ENCODE measurements around the gene TRIM26.

Gene TRIM26

DNA sequence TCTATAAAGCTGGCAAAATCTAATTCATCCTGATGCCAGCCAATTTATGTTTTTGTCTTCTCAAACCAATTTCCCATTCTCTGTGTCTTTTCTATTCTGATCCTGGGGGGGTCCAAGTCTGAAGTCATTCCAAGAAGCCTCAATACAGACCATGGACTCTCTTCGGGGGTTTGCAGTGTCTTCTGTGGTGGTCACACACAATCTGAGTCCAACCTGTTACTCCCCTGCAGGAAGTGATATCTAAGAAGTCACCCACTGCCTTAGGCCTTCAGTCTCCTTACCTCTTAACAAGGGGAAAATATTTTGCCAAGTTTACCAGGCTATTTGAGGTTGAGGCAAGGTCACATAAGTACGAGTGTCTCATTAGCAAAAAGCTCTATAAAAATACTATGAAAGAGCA lies 1.9 kb downstream of the TRIM26 start:
- no peak for DNase-seq (ENCODE audit: low spot score)

DNA sequence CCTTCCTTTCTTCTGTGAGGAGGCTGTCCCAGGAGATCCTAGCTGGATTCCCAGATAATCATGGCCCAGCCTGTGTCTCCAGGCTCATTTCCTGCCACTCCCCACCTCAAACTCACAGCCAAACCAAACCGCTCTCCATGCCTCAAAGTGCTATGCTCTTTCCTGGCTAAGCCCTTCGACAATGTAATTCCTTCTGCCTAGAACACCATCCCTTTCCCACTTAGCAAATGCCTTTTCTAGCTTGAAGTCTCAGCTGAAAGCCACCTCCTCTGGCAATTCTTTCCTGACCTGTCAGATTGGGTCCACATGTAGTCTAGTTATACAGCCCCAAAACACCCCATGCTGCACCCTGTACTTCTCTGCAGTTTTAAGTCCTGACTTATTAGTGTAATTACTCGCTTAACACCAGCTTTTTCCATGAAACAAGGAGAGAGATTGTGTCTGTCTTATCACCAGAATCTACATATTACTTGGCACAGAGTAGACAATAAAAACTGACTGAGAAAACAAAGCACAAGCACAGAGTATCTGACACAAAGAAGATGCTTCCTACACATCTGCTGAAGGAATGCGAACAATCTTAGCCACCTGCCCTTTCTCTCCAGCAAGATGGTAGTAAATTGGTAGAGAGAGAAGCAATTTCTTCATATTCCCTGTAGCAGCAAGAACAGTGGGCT lies 5.4 kb downstream of the TRIM26 start:
- DNase-seq (ENCODE audit: low spot score): peak; percentile 57

DNA sequence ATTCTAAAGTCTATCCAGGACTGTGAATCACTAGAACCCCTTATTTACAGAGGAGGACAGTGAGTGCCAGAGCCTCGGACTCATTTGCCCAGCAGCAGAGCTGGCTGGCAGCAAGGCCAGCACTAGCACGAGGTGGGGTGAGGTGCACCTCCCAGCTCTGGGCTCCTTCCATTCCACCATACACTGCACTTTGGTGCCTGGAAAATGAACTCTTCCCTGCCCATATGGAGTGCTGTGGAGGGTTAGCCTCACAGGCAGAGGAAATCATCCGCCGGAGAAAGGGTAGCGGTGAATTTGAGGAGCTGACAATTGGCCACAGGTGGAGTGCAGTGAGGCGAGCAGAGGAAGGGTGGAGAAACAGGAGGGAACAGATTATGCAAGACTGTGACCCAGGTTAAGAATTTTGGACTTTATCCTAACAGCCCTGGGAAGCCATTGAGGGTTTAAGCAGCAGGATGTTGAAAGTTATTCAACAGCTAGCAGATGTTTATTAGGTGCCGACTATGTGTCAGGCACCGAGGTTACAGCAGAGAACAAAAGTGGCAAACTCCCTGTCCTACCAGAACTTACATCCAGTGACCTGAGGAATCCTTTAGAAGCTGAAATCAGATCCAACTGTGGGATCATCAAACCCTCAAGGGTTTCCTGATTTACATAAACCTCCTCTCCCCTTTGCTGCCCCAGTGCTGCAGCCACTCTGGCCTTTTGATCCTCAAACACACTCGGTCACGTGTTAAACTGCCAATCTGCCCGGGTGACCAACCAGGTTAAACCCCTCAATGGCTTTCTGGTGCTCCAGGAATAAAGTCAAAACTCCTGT lies 6.2 kb downstream of the TRIM26 start:
- DNase-seq (ENCODE audit: low spot score): no peak

DNA sequence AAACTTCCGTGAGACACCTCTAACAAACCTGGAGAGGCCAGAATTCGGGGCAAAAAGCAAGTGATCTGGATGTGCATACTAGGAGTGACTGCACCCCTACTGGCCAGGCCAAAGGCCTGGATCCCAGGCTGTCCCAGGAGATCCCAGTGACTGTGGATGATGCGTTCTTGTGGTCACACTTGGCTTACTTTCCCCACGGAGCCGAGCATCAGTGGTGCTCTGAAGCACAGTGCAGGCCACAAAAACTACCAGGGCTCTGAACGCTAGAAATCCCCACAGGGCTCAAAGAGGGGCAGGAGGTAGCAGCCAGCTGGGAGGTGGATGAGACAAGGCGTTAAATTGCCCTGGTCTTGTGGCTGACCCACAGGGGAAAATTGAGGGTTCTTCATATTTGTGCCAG lies 7.1 kb downstream of the TRIM26 start:
- peak; percentile 69 for DNase-seq (ENCODE audit: low spot score)

DNA sequence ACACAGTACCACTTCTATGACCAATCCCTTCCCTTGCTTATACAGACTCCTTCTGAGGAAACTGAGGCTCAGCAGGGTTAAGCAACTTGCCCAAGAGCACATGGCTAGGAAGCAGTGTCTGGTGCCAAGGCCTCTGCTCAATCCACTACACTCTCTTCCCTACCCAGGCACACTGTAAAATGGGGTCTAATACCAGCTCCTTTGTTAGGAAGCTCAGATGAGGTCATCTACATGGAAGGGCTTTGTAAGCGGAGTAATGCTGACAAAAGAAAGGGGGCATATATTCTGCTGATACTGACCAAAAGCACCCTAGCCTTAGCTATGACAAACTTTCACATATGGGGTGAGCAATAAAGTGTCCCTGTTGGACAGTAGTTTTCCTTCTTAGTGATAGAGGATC lies 9.1 kb downstream of the TRIM26 start:
- no peak for DNase-seq (ENCODE audit: low spot score)

DNA sequence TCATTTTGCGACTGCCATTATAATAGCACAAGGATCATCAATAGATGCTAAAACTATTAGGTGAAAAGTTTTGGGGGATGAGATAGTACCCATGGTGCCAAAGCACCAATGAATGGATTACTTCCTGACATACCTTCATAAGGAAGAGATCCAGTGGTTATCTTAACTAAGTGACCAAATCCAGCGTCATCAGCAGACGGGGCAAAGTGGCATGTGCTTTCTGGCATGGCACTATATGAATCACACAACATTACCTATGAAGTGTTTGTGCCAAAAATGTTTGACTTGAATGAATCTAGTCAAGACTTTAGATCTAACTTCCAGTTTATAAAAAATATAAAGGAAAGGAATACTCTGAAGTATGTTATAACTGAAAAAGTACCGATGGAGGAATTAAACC lies 10.8 kb downstream of the TRIM26 start:
- no peak for DNase-seq (ENCODE audit: low spot score)

DNA sequence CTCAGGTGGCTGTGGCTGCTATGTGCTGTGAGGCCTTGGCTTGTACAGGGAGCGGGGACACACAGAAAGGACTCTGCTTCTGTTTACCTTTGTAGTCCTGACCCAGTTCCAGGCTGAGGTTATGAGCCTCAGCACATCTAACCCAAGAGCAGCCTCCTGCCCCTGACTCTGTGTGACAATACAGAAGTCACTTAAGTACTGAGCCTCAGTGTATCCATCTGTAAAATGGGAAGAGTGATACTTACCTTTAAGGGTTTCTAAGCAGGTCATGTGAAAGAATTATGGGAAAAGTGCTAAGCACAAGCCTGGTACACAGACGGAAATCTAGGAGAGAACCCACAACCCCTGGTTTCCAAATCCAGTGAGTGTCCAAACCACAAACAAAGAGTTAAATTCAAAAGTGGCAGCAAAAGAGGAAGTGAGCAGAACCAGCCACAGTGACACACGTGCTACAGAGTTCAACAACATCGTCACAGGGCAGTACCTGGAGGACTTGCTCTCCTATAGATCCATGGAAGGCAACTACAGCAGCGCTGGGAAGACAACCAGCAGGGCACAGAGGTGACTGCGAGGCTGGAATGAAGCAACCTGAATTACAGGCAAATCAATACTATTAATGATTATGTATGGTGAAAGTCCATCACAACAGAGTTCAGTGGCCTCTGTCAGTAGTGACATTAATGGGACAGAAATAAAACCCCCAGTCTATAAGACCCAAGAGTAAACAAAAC lies 12.5 kb downstream of the TRIM26 start:
- DNase-seq (ENCODE audit: low spot score): no peak

DNA sequence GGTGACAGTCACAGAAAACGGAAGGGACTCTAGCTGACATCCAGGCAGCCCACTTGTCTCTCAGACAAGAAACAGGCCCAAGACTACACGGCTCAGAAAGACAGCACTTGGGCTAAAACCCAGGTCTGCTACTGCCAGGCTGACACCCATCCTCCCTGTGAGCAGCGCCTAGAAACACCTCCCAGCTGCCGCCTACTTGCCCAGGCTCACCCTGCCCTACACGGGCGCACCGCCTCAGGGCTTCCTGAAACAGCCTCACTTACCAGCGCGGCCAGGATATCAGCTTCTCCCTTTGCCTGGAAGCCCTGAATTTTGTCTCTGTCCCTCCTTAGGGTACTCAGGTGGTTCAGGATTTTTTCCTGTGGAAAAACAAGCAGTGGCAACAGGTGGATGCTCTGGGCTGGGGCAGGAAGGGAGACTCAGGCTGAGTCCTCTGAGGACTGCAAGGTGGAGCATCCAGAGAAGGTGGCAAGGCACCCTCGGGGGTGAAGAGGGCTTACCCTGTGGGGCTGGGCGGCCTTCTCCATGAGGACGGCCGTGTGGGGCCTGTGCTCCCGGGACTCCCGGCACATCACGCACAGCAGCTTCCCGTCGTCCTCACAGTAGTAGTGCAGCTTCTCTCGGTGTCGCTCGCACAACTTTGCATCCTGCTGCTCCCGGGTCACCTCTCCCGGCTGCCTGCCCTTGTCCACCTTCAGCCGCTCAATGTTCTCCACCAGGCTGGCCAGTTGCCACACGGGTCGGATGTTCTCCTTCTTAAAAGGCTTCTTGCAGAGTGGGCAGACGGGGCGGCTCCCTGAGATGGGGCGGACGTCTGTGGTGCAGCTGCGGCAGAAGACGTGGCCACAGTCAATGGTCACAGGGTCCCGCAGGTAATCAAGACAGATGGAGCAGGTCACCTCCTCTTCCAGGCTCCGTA lies 14.8 kb downstream of the TRIM26 start:
- no peak for DNase-seq (ENCODE audit: low spot score)

DNA sequence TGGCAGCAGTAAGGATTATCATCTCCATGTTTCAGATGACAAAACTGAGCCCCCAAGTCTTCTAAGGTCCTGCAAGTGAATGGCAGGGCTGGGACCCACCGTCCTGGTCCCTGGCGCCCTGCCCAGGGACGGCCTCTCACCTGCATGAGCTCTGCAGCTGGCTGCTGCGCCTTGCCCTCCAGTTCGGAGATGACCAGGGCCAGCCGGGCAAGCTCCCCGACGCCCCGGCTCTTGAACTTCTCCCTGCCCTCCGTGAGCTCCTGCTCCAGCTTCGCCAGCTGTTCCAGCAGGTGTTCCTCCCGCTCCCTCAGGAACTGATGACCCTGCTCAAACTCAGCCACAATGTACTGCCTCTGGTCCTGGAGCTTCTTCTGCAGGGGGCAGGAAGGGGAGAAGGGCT lies 16.8 kb downstream of the TRIM26 start:
- DNase-seq (ENCODE audit: low spot score): no peak

DNA sequence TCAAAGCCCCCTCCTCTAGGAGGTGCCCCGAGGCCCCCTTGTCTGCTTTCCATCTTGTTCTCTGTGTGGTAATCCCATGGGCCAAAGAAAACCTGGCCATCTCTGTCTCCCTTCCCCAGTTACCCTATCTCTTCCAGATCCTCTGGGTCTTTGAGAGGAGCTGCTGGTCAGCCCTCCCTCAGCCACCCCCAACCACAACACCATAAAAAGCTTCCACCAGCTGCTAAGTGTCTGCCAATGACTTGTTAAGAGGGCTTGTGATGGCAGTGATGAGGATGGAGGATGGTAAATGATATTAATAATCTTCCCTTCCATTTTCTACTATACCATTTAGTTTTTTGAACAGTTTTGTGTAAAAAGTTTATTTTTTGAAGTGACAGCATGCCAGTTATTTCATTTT lies 17.3 kb downstream of the TRIM26 start:
- DNase-seq (ENCODE audit: low spot score): no peak

DNA sequence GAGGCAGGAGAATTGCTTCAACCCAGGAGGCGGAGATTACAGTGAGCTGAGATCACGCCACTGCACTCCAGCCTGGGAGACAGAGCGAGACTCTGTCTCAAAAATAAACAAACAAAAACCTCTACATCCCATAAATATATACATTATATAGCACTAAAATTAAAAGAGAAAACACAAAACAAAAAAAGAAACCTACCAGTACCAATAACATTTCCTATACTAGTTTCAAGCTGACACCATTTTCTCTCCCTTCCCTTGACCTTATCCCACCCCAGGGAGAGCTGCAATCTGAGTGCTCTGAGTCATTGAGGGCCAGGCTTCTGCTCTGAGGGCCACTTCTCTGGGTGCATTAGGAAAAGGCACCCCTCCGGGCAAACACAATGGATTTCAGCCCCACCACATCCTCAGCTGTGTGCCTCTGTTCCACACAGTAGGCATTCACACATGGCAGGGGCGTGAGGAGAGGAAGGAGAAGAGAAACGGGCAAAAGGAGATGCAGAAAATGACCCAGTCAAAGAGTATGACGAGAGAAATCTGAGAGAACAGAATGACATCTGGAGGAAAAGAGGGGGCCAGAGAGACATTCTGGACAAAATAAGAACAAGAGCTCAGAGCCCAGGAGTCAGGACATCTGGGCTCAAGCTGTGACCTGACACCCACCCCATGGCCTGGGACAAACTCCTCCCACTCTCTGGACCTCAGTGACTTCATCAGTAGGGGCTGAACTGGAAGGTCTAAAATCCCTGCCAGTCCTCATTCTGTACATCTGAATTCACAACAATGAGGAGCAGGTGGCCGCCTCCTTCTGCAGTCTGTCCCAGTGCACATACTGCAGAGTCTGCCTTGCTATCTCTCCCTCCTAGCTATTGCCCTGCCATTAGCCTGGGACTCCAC lies 18.2 kb downstream of the TRIM26 start:
- no peak for DNase-seq (ENCODE audit: low spot score)

DNA sequence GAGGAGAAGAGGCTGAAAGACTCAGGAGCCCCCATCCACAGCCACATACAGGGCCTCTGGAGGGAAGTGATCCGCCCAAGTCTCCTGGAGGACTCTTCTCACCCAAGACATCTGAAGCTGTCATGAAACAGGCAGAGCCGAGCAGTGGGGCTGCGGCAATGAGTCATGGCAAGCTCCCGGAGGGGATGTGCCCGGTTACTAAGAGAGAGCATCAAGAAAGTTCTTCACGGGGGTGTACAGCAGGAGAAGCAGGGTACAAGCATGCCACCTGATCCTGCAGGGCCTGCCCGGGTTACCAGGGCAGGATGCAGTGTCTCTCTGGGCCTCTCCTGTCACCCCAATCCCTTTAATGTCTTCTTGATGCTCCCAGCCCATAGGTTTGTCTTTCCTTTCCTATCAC lies 21.1 kb downstream of the TRIM26 start:
- DNase-seq (ENCODE audit: low spot score): no peak

DNA sequence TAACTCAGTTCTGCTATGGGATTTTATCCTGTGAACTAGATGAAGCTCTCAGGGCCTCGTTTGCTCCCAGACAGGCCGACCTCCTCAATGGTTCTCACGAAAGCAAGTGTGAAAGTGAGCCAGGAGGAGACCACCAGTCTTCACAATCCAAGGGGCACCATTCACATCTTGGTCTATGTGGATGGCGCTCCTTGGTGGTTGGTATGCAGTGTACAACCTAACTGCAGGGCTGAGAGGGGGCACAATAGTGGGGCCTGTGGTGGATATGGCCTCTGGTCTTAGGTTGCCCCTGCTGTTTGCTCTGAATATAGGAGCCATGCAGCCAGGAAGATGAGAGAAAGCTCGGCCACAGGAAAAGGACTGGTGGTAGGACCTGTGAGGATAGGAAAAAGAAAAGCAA lies 24.7 kb downstream of the TRIM26 start:
- no peak for DNase-seq (ENCODE audit: low spot score)

DNA sequence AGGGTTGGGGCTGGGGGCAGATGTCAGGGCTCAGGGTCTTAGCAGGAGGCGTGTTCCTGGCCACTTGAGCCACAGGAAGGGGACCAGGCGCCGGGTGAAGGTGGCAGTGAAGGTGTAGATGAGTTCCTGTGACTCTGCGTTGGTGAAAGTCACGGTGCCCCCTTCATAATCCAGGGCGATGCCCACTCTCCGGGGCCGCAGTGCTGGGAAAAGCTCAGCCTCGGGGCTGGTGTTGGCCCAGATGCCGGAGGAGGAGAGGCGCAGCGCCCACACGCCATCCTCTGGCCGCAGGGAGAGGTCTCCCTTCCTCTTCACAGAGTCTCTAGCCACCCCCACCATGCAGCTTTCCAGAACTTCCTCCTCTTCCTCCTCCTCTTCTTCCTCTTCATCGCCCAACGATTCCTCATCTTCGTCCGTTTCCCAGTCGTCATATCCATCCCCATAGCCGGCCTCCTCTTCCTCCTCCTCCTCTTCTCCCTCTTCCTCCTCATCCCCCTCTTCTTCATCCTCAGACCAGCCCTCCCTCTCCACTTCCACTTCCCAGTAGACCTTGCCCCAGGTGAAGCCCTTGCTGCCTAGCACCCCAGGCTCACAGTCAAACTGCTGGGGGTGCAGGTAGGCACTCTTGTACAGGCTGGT lies 27.2 kb downstream of the TRIM26 start:
- no peak for DNase-seq (ENCODE audit: low spot score)

DNA sequence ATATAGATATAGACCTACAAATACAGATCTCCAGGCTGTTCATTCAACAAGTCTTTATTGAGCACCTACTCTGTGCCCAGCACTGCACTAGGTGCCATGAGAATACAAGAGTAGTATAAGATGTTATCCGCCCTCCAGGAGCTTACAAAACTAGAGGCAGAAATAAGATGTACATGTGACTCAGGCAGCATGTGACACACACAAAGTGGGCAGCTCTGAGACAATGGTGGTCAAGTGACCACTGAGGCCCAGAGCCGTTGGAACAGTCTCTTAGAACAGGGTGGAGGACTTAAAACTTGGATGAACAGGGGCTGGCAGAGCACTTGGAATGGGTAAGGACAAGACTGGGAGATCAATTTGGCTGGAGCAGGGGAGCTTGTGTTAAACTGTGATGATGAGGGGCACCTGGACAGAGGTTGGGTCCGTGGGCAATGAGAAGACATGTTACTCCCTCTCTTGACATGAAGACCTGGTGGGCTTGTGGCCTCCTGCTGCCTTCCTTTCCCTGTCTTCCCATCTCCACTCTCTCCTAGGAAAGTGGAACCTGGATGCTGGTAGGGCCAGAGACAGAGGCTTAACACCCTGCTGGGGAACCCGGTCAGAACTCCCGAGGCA lies 28.7 kb downstream of the TRIM26 start:
- DNase-seq (ENCODE audit: low spot score): no peak

DNA sequence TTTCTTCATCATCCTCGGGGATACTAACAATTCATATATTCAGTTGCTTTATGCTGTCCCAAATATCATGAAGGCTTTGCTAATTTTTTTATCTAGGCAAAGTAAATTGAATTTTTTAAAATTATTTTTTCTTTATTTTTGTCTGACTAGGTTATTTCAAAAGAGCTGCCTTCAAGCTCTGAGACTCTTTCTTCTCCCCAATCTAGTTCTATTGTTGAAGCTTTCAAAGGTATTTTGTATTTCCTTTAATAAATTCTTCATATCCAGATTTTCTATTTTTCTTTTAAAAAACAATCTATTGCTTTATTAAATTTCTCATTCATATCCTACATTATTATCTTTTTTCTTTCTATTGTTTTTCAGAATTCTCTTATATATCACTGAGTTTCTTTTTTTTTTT lies 33.1 kb downstream of the TRIM26 start:
- DNase-seq (ENCODE audit: low spot score): no peak

DNA sequence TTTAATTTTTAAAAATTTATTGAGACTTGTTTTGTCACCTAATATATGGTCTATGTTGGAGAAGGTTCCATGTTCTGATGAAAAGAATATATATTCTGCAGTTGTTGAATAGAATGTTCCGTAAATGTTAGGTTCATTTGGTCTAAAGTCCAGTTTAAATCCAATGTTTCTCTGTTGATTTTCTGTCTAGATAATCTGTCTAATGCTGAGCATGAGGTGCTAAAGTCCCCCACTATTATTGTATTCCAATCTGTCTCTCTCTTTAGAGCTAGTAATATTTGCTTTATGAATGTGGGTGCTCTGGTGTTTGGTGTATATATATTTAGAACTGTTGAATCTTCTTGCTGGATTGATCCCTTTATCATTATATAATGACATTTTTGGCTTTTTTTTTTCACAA lies 34.4 kb downstream of the TRIM26 start:
- no peak for DNase-seq (ENCODE audit: low spot score)

DNA sequence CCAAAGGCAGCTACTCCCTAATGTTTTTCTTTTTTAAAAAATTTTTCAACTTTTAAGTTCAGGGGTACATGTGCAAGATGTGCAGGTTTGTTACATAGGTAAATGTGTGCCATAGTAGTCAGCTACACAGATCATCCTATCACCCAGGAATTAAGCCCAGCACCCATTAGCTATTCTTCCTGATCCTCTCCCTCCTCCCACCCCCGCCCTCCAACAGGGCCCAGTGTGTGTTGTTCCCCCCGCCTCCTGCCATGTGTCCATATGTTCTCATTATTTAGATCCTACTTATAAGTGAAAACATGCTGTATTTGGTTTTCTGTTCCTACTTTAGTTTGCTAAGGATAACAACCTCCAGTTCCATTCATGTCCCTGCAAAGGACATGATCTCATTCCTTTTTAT lies 37.4 kb downstream of the TRIM26 start:
- no peak for DNase-seq (ENCODE audit: low spot score)

DNA sequence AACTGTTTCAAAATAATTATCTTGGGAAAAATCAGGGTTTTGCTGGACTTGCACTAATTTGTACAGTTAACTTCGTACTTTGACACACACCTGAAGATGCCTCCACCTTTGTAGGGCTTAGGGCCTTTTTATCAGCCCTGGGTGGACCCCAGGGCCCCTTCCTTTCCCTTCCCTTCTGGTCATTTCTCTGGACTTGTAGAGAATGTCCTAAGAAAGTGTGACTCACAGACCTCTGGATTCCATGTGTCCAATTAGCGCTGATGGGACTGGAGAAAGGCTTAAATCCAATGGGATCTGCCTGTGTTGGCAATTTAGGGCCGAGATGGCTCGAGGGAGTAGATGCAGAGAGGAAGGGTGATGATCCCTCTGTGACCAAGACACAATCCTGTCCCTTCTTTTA lies 40.5 kb downstream of the TRIM26 start:
- no peak for DNase-seq (ENCODE audit: low spot score)
